NB4 (cell line): ENCODE data around the gene HDAC2.
"Not testable (repeated sequence)": the region's sequence is repeated elsewhere in the genome, so short reads cannot be mapped to it uniquely, and the experiment has no call there.

Experiments used
- CTCF ChIP-seq: IDR thresholded peaks from one replicate; pipeline ENCODE4 v1.5.1; 2012; ENCODE audit warnings: low read depth, low read length
- MAX ChIP-seq: IDR thresholded peaks from 2 replicates; pipeline ENCODE4 v1.6.1; 2011; ENCODE audit warnings: low read depth, low read length
- MYC ChIP-seq: IDR thresholded peaks from 2 replicates; pipeline ENCODE4 v1.6.1; 2011; ENCODE audit warnings: low read depth, low read length
- POLR2A ChIP-seq: IDR thresholded peaks from 2 replicates; pipeline ENCODE4 v1.6.1; 2011; ENCODE audit warnings: mild to moderate bottlenecking; ENCODE audit not compliant: insufficient read length; ENCODE audit errors: extremely low read depth

GRCh38 chr6:114017146-114017545, 46.2 kb upstream of the HDAC2 start:
- TF ChIP-seq CTCF, POLR2A, MYC, MAX: not testable (repeated sequence)
